Stomach (tissue), 4 donors: Measurements from ENCODE around the gene DLG4.

Experiments used
- POLR2A ChIP-seq, 4 donors: fragments of 450-650 bp; IDR thresholded peaks; one replicate each; pipeline ENCODE4 v1.6.1; 2016; ENCODE audit warnings: antibody characterized with exemption in 4 of 4, control low read depth in 2 of 4, mild to moderate bottlenecking in 1 of 4, moderate library complexity in 1 of 4
- POLR2AphosphoS5 ChIP-seq, 3 donors: sonication (generic); formaldehyde crosslinking; IDR thresholded peaks; one replicate each; pipeline ENCODE4 v1.6.1; 2016; ENCODE audit warnings: antibody characterized with exemption in 3 of 3
- TF ChIP-seq, protein P1 (sequence below), 7 experiments: fragments of 450-650 bp in 4 of 7; fragments of 200-600 bp in 3 of 7; sonication (generic) in 3 of 7; IDR thresholded peaks; one replicate each; pipeline ENCODE4 v1.5.1; 2016 to 2019; ENCODE audit warnings: antibody characterized with exemption in 7 of 7, control low read depth in 2 of 7, mild to moderate bottlenecking in 1 of 7

DNA sequence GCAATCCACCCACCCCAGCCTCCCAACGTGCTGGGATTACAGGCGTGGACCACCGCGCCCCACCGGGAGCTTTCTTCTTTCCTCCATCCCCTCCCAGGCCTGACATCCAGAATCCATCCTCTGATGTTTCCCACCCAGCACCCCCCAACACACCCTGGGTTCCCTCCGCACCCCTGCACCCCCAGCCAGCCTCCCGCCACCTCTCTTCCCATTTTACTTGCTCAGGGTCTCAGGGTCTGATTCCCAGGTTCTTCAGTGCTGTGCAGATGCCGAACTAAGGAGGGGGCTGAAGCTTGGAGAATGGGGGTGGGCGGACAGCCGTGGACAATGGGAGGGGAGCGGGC, 40.7 kb downstream of the DLG4 start:
- no peak for TF ChIP-seq POLR2AphosphoS5 (IDR thresholded peaks at IDR 0.05)
- no peak for TF ChIP-seq POLR2A (IDR thresholded peaks at IDR 0.05)
- TF ChIP-seq, protein P1, sequence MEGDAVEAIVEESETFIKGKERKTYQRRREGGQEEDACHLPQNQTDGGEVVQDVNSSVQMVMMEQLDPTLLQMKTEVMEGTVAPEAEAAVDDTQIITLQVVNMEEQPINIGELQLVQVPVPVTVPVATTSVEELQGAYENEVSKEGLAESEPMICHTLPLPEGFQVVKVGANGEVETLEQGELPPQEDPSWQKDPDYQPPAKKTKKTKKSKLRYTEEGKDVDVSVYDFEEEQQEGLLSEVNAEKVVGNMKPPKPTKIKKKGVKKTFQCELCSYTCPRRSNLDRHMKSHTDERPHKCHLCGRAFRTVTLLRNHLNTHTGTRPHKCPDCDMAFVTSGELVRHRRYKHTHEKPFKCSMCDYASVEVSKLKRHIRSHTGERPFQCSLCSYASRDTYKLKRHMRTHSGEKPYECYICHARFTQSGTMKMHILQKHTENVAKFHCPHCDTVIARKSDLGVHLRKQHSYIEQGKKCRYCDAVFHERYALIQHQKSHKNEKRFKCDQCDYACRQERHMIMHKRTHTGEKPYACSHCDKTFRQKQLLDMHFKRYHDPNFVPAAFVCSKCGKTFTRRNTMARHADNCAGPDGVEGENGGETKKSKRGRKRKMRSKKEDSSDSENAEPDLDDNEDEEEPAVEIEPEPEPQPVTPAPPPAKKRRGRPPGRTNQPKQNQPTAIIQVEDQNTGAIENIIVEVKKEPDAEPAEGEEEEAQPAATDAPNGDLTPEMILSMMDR (IDR thresholded peaks at IDR 0.05), result no peak
